Ascending aorta (tissue), 2 donors: Measurements from ENCODE around the gene MTHFSD. TPM values are rescaled to one million over a fixed set of nuclear protein-coding genes. Genes with fewer than 3 reads are reported as not detected.

Experiments
- DNase-seq, 2 donors: peaks; one replicate each; pipeline ENCODE4 v3.0.0-alpha.2; 2019; ENCODE audit warnings: low spot score in 2 of 2
- H3K27ac ChIP-seq, 2 donors: fragments of 200-600 bp; sonication (generic); one replicate each; pipeline ENCODE4 v1.5.1; 2016 to 2017; ENCODE audit warnings: mild to moderate bottlenecking in 1 of 2
- H3K27me3 ChIP-seq: fragments of 200-600 bp; sonication (generic); one replicate; pipeline ENCODE4 v1.5.1; 2017
- H3K36me3 ChIP-seq, 2 donors: fragments of 200-600 bp; sonication (generic); one replicate each; pipeline ENCODE4 v1.5.1; 2016
- H3K4me1 ChIP-seq, 2 donors: fragments of 200-600 bp; sonication (generic); one replicate each; pipeline ENCODE4 v1.5.1; 2016 to 2017; ENCODE audit warnings: mild to moderate bottlenecking in 1 of 2
- H3K4me3 ChIP-seq, 2 donors: fragments of 200-600 bp; sonication (generic); one replicate each; pipeline ENCODE4 v1.5.1; 2016 to 2017; ENCODE audit warnings: mild to moderate bottlenecking in 1 of 2
- H3K9me3 ChIP-seq, 2 donors: fragments of 200-600 bp; sonication (generic); one replicate each; pipeline ENCODE4 v1.5.1; 2016
- intact Hi-C: fragments of 100-400 bp; cut with DNase I; formaldehyde crosslinking; loops from one replicate; pipeline ENCODE4 v1.15.1; 2023
- total RNA-seq: library from RNA; depleted of rRNA; stranded (reverse); fragments of >200 nt; gene quantifications from one replicate; pipeline ENCODE4 v1.1.0, GENCODE V29; 2016
- TF ChIP-seq, protein P1 (sequence below), 3 experiments: fragments of 200-600 bp in 2 of 3; fragments of 450-650 bp in 1 of 3; sonication (generic) in 2 of 3; IDR thresholded peaks; one replicate each; pipeline ENCODE4 v1.5.1; 2016 to 2019; ENCODE audit warnings: antibody characterized with exemption in 3 of 3, mild to moderate bottlenecking in 1 of 3, moderate library complexity in 1 of 3

The MTHFSD gene
- total RNA-seq, 1 donor from 2014 or later: 44.1 TPM

- Histone ChIP-seq H3K27me3 (no peaks in the 10 kb centered on the region), H3K36me3 (peaks cover 56 to 79% of the 10 kb centered on the region in 2 donors), H3K4me3 (no peak overlapping the region), H3K4me1 (no peaks in the 10 kb centered on the region), H3K9me3 (no peaks in the 10 kb centered on the region), H3K27ac (no peak overlapping the region)
- intact Hi-C loops: no loop called here
- no peak for DNase-seq
- TF ChIP-seq, protein P1, sequence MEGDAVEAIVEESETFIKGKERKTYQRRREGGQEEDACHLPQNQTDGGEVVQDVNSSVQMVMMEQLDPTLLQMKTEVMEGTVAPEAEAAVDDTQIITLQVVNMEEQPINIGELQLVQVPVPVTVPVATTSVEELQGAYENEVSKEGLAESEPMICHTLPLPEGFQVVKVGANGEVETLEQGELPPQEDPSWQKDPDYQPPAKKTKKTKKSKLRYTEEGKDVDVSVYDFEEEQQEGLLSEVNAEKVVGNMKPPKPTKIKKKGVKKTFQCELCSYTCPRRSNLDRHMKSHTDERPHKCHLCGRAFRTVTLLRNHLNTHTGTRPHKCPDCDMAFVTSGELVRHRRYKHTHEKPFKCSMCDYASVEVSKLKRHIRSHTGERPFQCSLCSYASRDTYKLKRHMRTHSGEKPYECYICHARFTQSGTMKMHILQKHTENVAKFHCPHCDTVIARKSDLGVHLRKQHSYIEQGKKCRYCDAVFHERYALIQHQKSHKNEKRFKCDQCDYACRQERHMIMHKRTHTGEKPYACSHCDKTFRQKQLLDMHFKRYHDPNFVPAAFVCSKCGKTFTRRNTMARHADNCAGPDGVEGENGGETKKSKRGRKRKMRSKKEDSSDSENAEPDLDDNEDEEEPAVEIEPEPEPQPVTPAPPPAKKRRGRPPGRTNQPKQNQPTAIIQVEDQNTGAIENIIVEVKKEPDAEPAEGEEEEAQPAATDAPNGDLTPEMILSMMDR (IDR thresholded peaks at IDR 0.05): no peak
Measured at GRCh38 chr16:86536621-86537020, 18.4 kb downstream of the MTHFSD start.

GRCh38 chr16:86534779-86535615 lies 20.0 kb downstream of the MTHFSD start:
- TF ChIP-seq, protein P1 (IDR thresholded peaks at IDR 0.05): no peak
- intact Hi-C loops: no loop called here
- H3K27me3 ChIP-seq: no peaks in the 10 kb centered on the region
- H3K27ac ChIP-seq: no peak overlapping the region
- no peak overlapping the region for H3K4me3 ChIP-seq
- H3K36me3 ChIP-seq: peaks cover 42 to 78% of the 10 kb centered on the region in 2 donors
- no peak for DNase-seq
- no peaks in the 10 kb centered on the region for H3K4me1 ChIP-seq
- no peaks in the 10 kb centered on the region for H3K9me3 ChIP-seq

DNA sequence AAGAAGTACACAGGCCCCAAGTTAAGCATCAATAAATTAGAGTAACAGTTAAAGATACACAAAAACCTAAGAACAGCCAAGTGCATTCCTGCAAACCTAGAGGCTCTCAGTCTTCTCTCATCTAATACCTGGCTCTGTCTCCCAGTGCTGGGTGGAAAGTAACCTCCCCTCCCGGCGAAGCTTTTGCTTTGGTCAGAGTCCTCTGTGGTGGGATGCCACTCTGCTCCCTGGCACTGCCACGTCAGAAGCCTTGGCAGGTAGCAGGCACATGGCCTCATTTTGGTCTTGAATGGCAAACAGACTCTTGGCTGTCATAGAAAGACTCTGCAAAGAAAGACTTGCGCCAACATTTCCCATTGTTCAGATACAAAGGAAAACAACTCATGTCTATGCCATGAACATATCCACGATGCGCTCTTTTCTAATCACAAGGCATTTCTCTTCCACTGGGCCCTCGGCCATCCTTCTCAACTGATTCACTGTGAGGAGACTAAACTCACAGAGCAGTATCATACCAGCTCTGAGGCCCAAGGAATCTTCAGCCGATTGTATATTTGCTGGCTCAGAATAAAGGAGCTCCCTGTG lies 21.2 kb downstream of the MTHFSD start:
- intact Hi-C loops: no loop called here
- no peaks in the 10 kb centered on the region for H3K27me3 ChIP-seq
- no peaks in the 10 kb centered on the region for H3K9me3 ChIP-seq
- H3K36me3 ChIP-seq: peaks cover 31 to 67% of the 10 kb centered on the region in 2 donors
- DNase-seq: no peak
- TF ChIP-seq, protein P1 (IDR thresholded peaks at IDR 0.05): no peak
- H3K4me1 ChIP-seq: no peaks in the 10 kb centered on the region
- no peak overlapping the region for H3K27ac ChIP-seq
- H3K4me3 ChIP-seq: no peak overlapping the region

- Histone ChIP-seq H3K27ac (no peak overlapping the region), H3K36me3 (peaks cover 25 to 59% of the 10 kb centered on the region in 2 donors), H3K27me3 (no peaks in the 10 kb centered on the region), H3K4me1 (no peaks in the 10 kb centered on the region), H3K9me3 (no peaks in the 10 kb centered on the region), H3K4me3 (no peak overlapping the region)
- TF ChIP-seq, protein P1 (IDR thresholded peaks at IDR 0.05): no peak
- DNase-seq: no peak
- intact Hi-C loops: no loop called here
Measured at GRCh38 chr16:86533076-86533475, 22.0 kb downstream of the MTHFSD start.

DNA sequence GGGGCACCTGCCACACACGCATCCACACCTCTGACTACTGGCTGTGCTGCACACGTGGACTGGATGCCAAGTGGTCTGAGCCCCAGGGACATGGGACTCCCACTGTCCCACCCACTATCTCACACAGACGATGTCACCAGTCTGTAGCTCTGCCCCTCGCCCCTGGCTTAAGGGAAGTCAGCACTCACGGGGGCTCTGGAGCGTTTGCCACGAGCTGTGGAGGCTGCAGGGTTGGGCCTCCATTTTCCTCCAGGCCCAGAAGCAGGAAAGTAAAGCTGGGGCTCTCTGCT lies 22.6 kb downstream of the MTHFSD start:
- H3K4me3 ChIP-seq: no peak overlapping the region
- no peak for DNase-seq
- no peaks in the 10 kb centered on the region for H3K4me1 ChIP-seq
- H3K27ac ChIP-seq: no peak overlapping the region
- TF ChIP-seq, protein P1 (IDR thresholded peaks at IDR 0.05): no peak
- no peaks in the 10 kb centered on the region for H3K27me3 ChIP-seq
- intact Hi-C loops: no loop called here
- no peaks in the 10 kb centered on the region for H3K9me3 ChIP-seq
- peaks cover 19 to 53% of the 10 kb centered on the region in 2 donors for H3K36me3 ChIP-seq
